ENCODE results near the gene KYNU. TPM values are rescaled to one million over a fixed set of nuclear protein-coding genes. Genes with fewer than 3 reads are reported as not detected.

KYNU gene
- total and polyA plus RNA-seq, 9 of the 15 experiments (the other 6 are each of a cell fraction or from before 2014, with no cell fraction given) = 2.6 to 11.6 (median 7.2) TPM

DNA sequence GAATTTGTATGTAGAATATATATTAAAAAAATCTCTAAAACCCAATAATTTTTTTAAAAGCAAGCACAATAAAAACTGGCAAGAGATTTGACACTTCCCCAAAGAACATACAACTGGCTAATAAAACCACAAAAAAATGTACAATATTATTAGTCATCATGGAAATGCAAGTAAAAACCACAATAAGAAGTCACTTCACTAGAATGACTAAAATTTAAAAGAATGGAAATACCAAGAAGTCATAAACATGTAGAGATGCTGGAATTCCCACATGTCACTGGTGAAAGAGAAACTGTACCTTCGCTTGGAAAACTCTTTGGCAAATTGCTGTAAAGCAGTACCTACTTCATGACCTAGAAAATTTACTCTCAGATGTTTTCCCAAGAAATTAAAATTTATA lies 43.4 kb upstream of the KYNU start:
- Histone ChIP-seq H3K27ac (ENCODE audit: extremely low read depth, low read depth, low read length) (no peak overlapping the region), H2AFZ (ENCODE audit: low read depth, low read length) (no peak overlapping the region), H3K9ac (ENCODE audit: insufficient read depth in 1 of 2, low read depth in 2 of 2, low read length in 2 of 2) (no peak overlapping the region), H3K4me1 (replicated peaks in 1 of 2; ENCODE audit: control insufficient read depth in 2 of 2, insufficient read depth in 2 of 2, low read length in 2 of 2) (no peaks in the 10 kb centered on the region), H3K9me1 (ENCODE audit: control insufficient read depth, insufficient read depth, low read length) (no peaks in the 10 kb centered on the region), H3K4me3 (no peak overlapping the region), H4K20me1 (replicated peaks; ENCODE audit: control insufficient read depth, insufficient read depth, low read length) (no peaks in the 10 kb centered on the region), H3K9me3 (replicated peaks; ENCODE audit: control insufficient read depth, insufficient read depth, low read depth, low read length) (no peaks in the 10 kb centered on the region), H3K4me2 (ENCODE audit: insufficient read depth, low read length) (no peak overlapping the region), H3K79me2 (ENCODE audit: control insufficient read depth, insufficient read depth, low read length) (no peaks in the 10 kb centered on the region), H3K36me3 (ENCODE audit: control insufficient read depth, insufficient read depth, low read length) (no peaks in the 10 kb centered on the region), H3K27me3 (ENCODE audit: control insufficient read depth in 2 of 2, insufficient read depth in 2 of 2, low read length in 2 of 2) (no peaks in the 10 kb centered on the region)
- TF ChIP-seq, protein P1, sequence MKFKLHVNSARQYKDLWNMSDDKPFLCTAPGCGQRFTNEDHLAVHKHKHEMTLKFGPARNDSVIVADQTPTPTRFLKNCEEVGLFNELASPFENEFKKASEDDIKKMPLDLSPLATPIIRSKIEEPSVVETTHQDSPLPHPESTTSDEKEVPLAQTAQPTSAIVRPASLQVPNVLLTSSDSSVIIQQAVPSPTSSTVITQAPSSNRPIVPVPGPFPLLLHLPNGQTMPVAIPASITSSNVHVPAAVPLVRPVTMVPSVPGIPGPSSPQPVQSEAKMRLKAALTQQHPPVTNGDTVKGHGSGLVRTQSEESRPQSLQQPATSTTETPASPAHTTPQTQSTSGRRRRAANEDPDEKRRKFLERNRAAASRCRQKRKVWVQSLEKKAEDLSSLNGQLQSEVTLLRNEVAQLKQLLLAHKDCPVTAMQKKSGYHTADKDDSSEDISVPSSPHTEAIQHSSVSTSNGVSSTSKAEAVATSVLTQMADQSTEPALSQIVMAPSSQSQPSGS (CRISPR knock-in tag; IDR thresholded peaks at IDR 0.05) = no peak
- TF ChIP-seq SNIP1 (IDR thresholded peaks at IDR 0.05; ENCODE audit: low read depth) (no peak), SMARCC2 (IDR thresholded peaks at IDR 0.05; ENCODE audit: low read depth) (no peak), PTRF (tag; IDR thresholded peaks at IDR 0.05) (no peak), ZNF175 (CRISPR knock-in tag; IDR thresholded peaks at IDR 0.05; ENCODE audit: low read depth) (no peak), FOXK2 (conservative IDR thresholded peaks at IDR 0.05 in 1 of 2, IDR thresholded peaks at IDR 0.05 in 1 of 2; ENCODE audit: low read depth in 2 of 2) (no peak), ZNF551 (CRISPR knock-in tag; IDR thresholded peaks at IDR 0.05) (no peak), PTTG1 (tag; IDR thresholded peaks at IDR 0.05; ENCODE audit: low read depth) (no peak), MTA3 (IDR thresholded peaks at IDR 0.05; ENCODE audit: borderline replicate concordance) (no peak), NFIC (IDR thresholded peaks at IDR 0.05) (no peak), PML (IDR thresholded peaks at IDR 0.05; ENCODE audit: low read length) (no peak)
- TF ChIP-seq, protein P2, sequence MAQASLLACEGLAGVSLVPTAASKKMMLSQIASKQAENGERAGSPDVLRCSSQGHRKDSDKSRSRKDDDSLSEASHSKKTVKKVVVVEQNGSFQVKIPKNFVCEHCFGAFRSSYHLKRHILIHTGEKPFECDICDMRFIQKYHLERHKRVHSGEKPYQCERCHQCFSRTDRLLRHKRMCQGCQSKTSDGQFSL (CRISPR knock-in tag; IDR thresholded peaks at IDR 0.05) = no peak
- TF ChIP-seq, protein P2 (tag; IDR thresholded peaks at IDR 0.05) = no peak
- TF ChIP-seq, protein P3, sequence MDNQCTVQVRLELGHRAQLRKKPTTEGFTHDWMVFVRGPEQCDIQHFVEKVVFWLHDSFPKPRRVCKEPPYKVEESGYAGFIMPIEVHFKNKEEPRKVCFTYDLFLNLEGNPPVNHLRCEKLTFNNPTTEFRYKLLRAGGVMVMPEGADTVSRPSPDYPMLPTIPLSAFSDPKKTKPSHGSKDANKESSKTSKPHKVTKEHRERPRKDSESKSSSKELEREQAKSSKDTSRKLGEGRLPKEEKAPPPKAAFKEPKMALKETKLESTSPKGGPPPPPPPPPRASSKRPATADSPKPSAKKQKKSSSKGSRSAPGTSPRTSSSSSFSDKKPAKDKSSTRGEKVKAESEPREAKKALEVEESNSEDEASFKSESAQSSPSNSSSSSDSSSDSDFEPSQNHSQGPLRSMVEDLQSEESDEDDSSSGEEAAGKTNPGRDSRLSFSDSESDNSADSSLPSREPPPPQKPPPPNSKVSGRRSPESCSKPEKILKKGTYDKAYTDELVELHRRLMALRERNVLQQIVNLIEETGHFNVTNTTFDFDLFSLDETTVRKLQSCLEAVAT (IDR thresholded peaks at IDR 0.05) = no peak
- TF ChIP-seq, protein P4, sequence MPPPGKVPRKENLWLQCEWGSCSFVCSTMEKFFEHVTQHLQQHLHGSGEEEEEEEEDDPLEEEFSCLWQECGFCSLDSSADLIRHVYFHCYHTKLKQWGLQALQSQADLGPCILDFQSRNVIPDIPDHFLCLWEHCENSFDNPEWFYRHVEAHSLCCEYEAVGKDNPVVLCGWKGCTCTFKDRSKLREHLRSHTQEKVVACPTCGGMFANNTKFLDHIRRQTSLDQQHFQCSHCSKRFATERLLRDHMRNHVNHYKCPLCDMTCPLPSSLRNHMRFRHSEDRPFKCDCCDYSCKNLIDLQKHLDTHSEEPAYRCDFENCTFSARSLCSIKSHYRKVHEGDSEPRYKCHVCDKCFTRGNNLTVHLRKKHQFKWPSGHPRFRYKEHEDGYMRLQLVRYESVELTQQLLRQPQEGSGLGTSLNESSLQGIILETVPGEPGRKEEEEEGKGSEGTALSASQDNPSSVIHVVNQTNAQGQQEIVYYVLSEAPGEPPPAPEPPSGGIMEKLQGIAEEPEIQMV (tag; conservative IDR thresholded peaks at IDR 0.05; ENCODE audit: low read depth) = no peak
- no peak for ATAC-seq
- ChIA-PET CTCF (ENCODE audit: low intra/inter-chr PET ratio) (no interaction called here), POLR2A (no interaction called here)
- no TSS peak for BruUV-seq (replicated peaks)
- DNase-seq (ENCODE audit: extremely low read depth in 1 of 4, low spot score in 3 of 4) = no peak
- 0% methylated on average over 1 of the region's 1 CpG for WGBS (ENCODE audit: insufficient coverage, low coverage, missing lambda C conversion rate)
- no peak for FAIRE-seq
- in situ Hi-C loops (cut with MboI) (no loop called here), intact Hi-C loops (cut with micrococcal nuclease) (no loop called here)

All from K562 (cell line).